Peyer's patch (tissue), 4 donors: ENCODE results near the gene SIN3B.

ENCODE experiments used
- CTCF ChIP-seq, 6 experiments: fragments of 450-650 bp in 4 of 6; fragments of 200-600 bp in 2 of 6; sonication (generic) in 1 of 6; IDR thresholded peaks; one replicate each; pipeline ENCODE4 v1.5.1; 2017 to 2019; ENCODE audit warnings: antibody characterized with exemption in 6 of 6, mild to moderate bottlenecking in 3 of 6, moderate library complexity in 1 of 6
- POLR2A ChIP-seq, 2 donors: fragments of 450-650 bp; IDR thresholded peaks; one replicate each; pipeline ENCODE4 v1.5.1; 2017; ENCODE audit warnings: antibody characterized with exemption in 2 of 2, mild to moderate bottlenecking in 2 of 2, moderate library complexity in 2 of 2

- TF ChIP-seq CTCF (IDR thresholded peaks at IDR 0.05) (no peak), POLR2A (IDR thresholded peaks at IDR 0.05) (no peak)
These were observed 85.2 kb downstream of the SIN3B start for GRCh38 chr19:16914421-16914820.
